Ovary (tissue), 3 donors: ENCODE data around the gene RELA.

Experiments
- CTCF ChIP-seq, 3 donors: fragments of 450-650 bp in 2 of 3; fragments of 200-600 bp in 1 of 3; IDR thresholded peaks; one replicate each; pipeline versions ENCODE4 v1.5.1 to v1.8.0; 2016 to 2022; ENCODE audit warnings: antibody characterized with exemption in 3 of 3, mild to moderate bottlenecking in 1 of 3
- POLR2A ChIP-seq: fragments of 450-650 bp; IDR thresholded peaks from one replicate; pipeline ENCODE4 v1.6.1; 2017; ENCODE audit warnings: antibody characterized with exemption, mild to moderate bottlenecking, moderate library complexity
- donor health status: DM: no; HTN: no; CAD: no.

- TF ChIP-seq CTCF (IDR thresholded peaks at IDR 0.05) (no peak), POLR2A (no peak)
Measured at GRCh38 chr11:65611758-65612603, 50.7 kb downstream of the RELA start.
